KMS-11 (cell line): ENCODE data around the gene DDAH1.

Experiments
- H2AFZ ChIP-seq: fragments of 200-600 bp; sonication (generic); 2 replicates; pipeline ENCODE4 v1.6.1; 2016; ENCODE audit warnings: antibody characterized with exemption, mixed run types, low read depth
- H3K27ac ChIP-seq: fragments of 200-600 bp; sonication (generic); 2 replicates; pipeline ENCODE4 v1.6.1; 2016; ENCODE audit warnings: mild to moderate bottlenecking, mixed run types
- H3K27me3 ChIP-seq: fragments of 200-600 bp; sonication (generic); 2 replicates; pipeline ENCODE4 v1.6.1; 2017; ENCODE audit warnings: mild to moderate bottlenecking, low read depth, mixed run types, moderate library complexity; ENCODE audit not compliant: insufficient read depth
- H3K36me3 ChIP-seq: fragments of 200-600 bp; sonication (generic); 2 replicates; pipeline ENCODE4 v1.6.1; 2017; ENCODE audit warnings: mild to moderate bottlenecking, mixed run types; ENCODE audit not compliant: insufficient read depth
- H3K4me1 ChIP-seq: fragments of 200-600 bp; sonication (generic); 2 replicates; pipeline ENCODE4 v1.6.1; 2016; ENCODE audit warnings: mild to moderate bottlenecking, low read depth, mixed run types; ENCODE audit not compliant: poor library complexity, severe bottlenecking
- H3K4me2 ChIP-seq: fragments of 200-600 bp; sonication (generic); 2 replicates; pipeline ENCODE4 v1.7.0; 2016; ENCODE audit warnings: mild to moderate bottlenecking, mixed run types
- H3K4me3 ChIP-seq: fragments of 200-600 bp; sonication (generic); IDR thresholded peaks from 2 replicates; pipeline ENCODE4 v1.6.1; 2017; ENCODE audit warnings: low read depth, low read length, mixed read lengths; ENCODE audit not compliant: insufficient read depth
- H3K79me2 ChIP-seq: fragments of 200-600 bp; sonication (generic); 2 replicates; pipeline ENCODE4 v1.6.1; 2016; ENCODE audit warnings: low read depth, mixed run types; ENCODE audit not compliant: insufficient read depth
- H3K9ac ChIP-seq: fragments of 200-600 bp; sonication (generic); 2 replicates; pipeline ENCODE4 v1.6.1; 2016; ENCODE audit warnings: mild to moderate bottlenecking, mixed run types
- H4K20me1 ChIP-seq: fragments of 200-600 bp; sonication (generic); 2 replicates; pipeline ENCODE4 v1.6.1; 2016; ENCODE audit warnings: mild to moderate bottlenecking, mixed run types; ENCODE audit not compliant: insufficient read depth
- TF ChIP-seq, protein P1 (sequence below): fragments of 200-600 bp; sonication (generic); conservative IDR thresholded peaks from 2 replicates; pipeline ENCODE4 v1.6.1; 2017; ENCODE audit warnings: low read depth, mild to moderate bottlenecking, antibody characterized with exemption, low read length, moderate library complexity, mixed read lengths

The DDAH1 gene

DNA sequence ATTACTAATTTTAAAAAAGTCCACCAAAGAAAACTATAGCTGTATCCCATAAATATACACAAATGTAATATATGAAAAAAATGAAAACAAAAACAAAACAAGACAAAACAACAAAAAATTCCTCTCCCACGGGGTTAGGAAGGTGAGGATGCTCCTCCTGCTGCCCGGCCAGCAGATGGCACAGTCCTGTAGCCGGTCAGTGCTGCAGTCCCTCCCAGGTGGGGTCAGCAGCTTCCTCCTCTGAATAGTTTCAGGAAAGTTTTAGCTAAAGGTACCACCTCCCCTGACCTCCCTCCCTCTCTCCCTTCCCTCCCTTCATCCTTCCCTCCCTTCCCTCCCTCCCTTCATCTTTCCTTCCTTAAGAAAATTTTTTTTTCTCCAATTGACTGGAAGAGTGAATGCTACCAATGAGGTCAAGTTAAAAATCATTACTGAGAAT, 120.7 kb downstream of the DDAH1 start:
- H3K27ac ChIP-seq, result no peak overlapping the region

DNA sequence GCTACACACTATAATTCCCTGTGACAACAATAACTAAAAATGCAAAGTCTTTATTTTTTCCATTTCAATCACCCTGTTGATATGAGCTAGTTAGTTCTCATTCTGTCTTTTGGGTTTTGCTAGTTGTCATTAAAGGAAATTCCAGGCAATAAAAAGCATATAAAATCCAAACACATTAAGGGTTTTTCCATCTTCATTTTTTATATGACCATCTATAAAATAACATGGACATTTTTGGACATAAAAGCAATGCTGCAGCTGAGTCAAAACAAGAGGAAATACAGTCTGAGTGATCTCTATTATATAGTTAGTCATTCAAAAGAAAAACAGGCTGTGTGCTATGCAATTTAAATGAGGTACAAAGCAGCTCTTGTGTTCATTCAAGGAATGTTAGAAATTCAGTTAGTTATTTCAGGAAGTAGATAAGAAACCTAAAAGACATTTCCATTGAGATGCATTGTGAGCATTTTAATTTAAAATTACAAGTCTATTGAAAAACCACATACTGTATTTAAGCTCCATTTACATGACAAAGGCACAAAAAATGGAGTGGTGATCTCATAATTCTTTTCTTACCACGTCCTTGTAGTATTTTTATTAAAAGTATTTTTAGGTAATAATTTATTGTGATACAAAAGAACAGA, 121.2 kb downstream of the DDAH1 start:
- no peak overlapping the region for H3K27ac ChIP-seq
- no peak overlapping the region for H3K9ac ChIP-seq

More for the DNA sequence above, 120.7 kb downstream of the DDAH1 start:
- no peak overlapping the region for H3K4me3 ChIP-seq
- no peak overlapping the region for H2AFZ ChIP-seq
- H3K79me2 ChIP-seq, result no peaks in the 10 kb centered on the region
- no peak overlapping the region for H3K4me2 ChIP-seq
- H3K9ac ChIP-seq, result no peak overlapping the region
- H3K36me3 ChIP-seq, result no peaks in the 10 kb centered on the region
- no peaks in the 10 kb centered on the region for H3K4me1 ChIP-seq
- H3K27me3 ChIP-seq, result no peaks in the 10 kb centered on the region
- no peaks in the 10 kb centered on the region for H4K20me1 ChIP-seq
- TF ChIP-seq, protein P1, sequence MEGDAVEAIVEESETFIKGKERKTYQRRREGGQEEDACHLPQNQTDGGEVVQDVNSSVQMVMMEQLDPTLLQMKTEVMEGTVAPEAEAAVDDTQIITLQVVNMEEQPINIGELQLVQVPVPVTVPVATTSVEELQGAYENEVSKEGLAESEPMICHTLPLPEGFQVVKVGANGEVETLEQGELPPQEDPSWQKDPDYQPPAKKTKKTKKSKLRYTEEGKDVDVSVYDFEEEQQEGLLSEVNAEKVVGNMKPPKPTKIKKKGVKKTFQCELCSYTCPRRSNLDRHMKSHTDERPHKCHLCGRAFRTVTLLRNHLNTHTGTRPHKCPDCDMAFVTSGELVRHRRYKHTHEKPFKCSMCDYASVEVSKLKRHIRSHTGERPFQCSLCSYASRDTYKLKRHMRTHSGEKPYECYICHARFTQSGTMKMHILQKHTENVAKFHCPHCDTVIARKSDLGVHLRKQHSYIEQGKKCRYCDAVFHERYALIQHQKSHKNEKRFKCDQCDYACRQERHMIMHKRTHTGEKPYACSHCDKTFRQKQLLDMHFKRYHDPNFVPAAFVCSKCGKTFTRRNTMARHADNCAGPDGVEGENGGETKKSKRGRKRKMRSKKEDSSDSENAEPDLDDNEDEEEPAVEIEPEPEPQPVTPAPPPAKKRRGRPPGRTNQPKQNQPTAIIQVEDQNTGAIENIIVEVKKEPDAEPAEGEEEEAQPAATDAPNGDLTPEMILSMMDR, result no peak

DNA sequence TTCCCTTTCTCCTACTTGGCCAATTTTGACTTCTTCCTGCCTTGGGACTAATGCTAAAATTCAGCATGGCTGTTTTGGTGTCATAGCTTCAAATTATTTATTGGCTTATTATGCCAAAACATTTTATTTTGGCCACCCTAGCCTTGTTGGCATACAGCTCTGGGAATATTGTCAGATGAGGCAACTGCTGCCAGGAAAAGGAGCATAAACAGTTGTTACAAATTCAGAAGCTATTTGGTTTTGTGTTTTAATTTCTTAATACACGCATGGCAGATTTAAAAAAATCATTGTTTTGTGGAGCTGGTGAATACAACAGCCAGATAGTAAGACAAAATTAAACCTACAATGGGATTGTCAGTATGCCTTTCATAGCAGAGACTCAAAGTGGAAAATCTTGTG, 121.7 kb downstream of the DDAH1 start:
- Histone ChIP-seq H3K4me1 (no peaks in the 10 kb centered on the region), H2AFZ (no peak overlapping the region), H3K27ac (no peak overlapping the region), H3K36me3 (no peaks in the 10 kb centered on the region), H4K20me1 (no peaks in the 10 kb centered on the region), H3K4me2 (no peak overlapping the region), H3K27me3 (no peaks in the 10 kb centered on the region), H3K79me2 (no peaks in the 10 kb centered on the region), H3K9ac (no peak overlapping the region), H3K4me3 (no peak overlapping the region)
- TF ChIP-seq, protein P1, result no peak

More for the DNA sequence above, 121.2 kb downstream of the DDAH1 start:
- H3K79me2 ChIP-seq, result no peaks in the 10 kb centered on the region
- no peak overlapping the region for H3K4me2 ChIP-seq
- TF ChIP-seq, protein P1, result no peak
- H3K4me1 ChIP-seq, result no peaks in the 10 kb centered on the region
- no peaks in the 10 kb centered on the region for H4K20me1 ChIP-seq
- no peak overlapping the region for H3K4me3 ChIP-seq
- H3K36me3 ChIP-seq, result no peaks in the 10 kb centered on the region
- H2AFZ ChIP-seq, result no peak overlapping the region
- no peaks in the 10 kb centered on the region for H3K27me3 ChIP-seq

DNA sequence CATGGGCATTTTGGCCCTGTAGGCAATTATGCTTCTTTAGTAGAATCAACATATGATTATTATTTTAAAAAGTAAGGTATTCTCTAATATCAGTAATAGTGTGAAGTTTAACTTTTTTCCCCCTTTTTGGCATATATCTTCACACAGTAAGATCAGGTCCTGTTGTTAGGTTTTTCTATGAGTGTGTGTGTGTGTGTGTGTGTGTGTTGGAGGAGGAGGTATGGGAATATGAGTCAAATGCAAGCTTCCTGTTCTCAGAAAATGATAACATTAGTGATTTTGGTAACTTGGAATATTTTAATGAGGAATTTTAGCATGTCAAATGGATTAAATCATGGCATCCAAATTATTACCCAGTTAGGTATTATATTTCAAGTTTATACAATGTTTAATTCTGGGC, 122.8 kb downstream of the DDAH1 start:
- Histone ChIP-seq H3K4me2 (no peak overlapping the region), H3K36me3 (no peaks in the 10 kb centered on the region), H3K4me3 (no peak overlapping the region), H3K79me2 (no peaks in the 10 kb centered on the region), H3K4me1 (no peaks in the 10 kb centered on the region), H4K20me1 (no peaks in the 10 kb centered on the region), H3K27ac (no peak overlapping the region), H3K9ac (no peak overlapping the region), H2AFZ (no peak overlapping the region), H3K27me3 (no peaks in the 10 kb centered on the region)
- TF ChIP-seq, protein P1, result no peak
